Lower leg skin (tissue), 3 donors: Measurements from ENCODE around the gene FMNL2.

Source experiments
- CTCF ChIP-seq, 3 donors: fragments of 450-650 bp; IDR thresholded peaks; one replicate each; pipeline ENCODE4 v1.5.1; 2016; ENCODE audit warnings: antibody characterized with exemption in 3 of 3, mild to moderate bottlenecking in 3 of 3, moderate library complexity in 2 of 3
- POLR2A ChIP-seq, 2 donors: fragments of 450-650 bp; IDR thresholded peaks; one replicate each; pipeline ENCODE4 v1.6.1; 2016 to 2017; ENCODE audit warnings: antibody characterized with exemption in 2 of 2, mild to moderate bottlenecking in 1 of 2, moderate library complexity in 1 of 2

- TF ChIP-seq CTCF (IDR thresholded peaks at IDR 0.05): no peak
- no peak for TF ChIP-seq POLR2A (IDR thresholded peaks at IDR 0.05)
These were observed 315.0 kb downstream of the FMNL2 start for GRCh38 chr2:152649997-152650396.
